ENCODE data around the gene ENAM.

Gene ENAM, protein sequence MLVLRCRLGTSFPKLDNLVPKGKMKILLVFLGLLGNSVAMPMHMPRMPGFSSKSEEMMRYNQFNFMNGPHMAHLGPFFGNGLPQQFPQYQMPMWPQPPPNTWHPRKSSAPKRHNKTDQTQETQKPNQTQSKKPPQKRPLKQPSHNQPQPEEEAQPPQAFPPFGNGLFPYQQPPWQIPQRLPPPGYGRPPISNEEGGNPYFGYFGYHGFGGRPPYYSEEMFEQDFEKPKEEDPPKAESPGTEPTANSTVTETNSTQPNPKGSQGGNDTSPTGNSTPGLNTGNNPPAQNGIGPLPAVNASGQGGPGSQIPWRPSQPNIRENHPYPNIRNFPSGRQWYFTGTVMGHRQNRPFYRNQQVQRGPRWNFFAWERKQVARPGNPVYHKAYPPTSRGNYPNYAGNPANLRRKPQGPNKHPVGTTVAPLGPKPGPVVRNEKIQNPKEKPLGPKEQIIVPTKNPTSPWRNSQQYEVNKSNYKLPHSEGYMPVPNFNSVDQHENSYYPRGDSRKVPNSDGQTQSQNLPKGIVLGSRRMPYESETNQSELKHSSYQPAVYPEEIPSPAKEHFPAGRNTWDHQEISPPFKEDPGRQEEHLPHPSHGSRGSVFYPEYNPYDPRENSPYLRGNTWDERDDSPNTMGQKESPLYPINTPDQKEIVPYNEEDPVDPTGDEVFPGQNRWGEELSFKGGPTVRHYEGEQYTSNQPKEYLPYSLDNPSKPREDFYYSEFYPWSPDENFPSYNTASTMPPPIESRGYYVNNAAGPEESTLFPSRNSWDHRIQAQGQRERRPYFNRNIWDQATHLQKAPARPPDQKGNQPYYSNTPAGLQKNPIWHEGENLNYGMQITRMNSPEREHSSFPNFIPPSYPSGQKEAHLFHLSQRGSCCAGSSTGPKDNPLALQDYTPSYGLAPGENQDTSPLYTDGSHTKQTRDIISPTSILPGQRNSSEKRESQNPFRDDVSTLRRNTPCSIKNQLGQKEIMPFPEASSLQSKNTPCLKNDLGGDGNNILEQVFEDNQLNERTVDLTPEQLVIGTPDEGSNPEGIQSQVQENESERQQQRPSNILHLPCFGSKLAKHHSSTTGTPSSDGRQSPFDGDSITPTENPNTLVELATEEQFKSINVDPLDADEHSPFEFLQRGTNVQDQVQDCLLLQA

DNA sequence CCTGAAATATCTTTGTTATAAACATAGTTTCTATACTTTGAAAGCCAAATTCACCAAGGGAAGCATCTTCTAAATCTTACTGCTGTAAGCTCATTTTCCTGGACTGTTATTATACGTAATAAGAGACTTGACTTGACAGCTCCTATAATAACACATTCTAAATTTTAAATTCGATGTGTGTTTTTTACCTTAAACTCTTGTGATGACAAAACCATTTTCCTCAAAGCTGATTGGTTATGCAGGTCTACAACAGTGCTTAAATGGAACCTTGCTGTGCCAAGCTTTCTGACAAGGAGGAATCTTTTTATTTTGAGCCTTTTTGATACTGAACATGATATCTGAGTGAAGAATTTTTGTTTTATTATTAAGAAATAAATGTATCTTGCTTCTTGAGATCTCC is at the start of gene ENAM:
Gene ENAM, plus strand, starts transcription at position 301 of the 400 bp plus-strand sequence. CDS start 757 bp downstream, outside the sequence.
- in situ Hi-C loops (cut with MboI; ENCODE audit: low sequenced_read_pairs) = loop anchor here (25.0 kb wide), 1 partner anchor 1084 kb away; no protein-coding TSS in a partner anchor

- in situ Hi-C loops (cut with MboI; ENCODE audit: low sequenced_read_pairs) = no loop called here
Measured at GRCh38 chr4:70581980-70582379, 46.6 kb upstream of the ENAM start.

GRCh38 chr4:70583952-70584834 is 44.4 kb upstream of the ENAM start:
- in situ Hi-C loops (cut with MboI; ENCODE audit: low sequenced_read_pairs) = no loop called here

GRCh38 chr4:70586841-70587240 is 41.7 kb upstream of the ENAM start:
- in situ Hi-C loops (cut with MboI; ENCODE audit: low sequenced_read_pairs) = no loop called here

- in situ Hi-C loops (cut with MboI; ENCODE audit: low sequenced_read_pairs) = no loop called here
Measured at GRCh38 chr4:70589785-70590184, 38.8 kb upstream of the ENAM start.

DNA sequence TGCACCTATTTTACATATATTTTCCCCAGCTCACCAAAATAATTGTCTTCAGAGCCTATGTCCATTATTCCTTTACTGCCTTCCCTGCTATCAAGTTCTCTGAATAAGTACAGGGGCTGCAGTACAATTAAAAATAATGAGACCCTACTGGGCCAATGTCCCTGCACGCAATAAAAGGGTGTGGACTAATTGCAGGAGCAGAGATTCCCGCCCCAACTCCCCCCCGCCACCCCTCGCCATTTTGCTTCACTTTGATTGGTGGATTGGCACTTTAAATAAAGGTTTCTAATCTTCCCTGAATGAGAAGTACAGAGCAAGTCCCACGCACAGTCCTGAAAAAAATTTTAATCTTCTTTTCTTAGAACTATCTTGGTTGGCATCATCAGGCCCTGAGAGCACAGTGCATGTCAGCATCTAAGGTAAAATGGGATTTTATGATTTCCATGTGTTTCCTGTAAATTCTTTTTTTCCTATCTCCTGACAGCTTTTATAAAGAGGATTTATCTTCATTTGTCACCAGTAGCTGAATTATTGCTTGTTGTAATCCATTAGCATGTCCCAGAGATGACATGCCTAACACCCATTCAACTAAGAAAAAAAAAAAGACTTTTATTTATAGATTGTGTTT is 36.5 kb upstream of the ENAM start, which contains the start of gene AMBN:
Gene AMBN, plus strand, starts transcription at position 302 of the 628 bp plus-strand sequence. Its CDS starts 103 bp downstream, at position 405.
- in situ Hi-C loops (cut with MboI; ENCODE audit: low sequenced_read_pairs) = no loop called here

DNA sequence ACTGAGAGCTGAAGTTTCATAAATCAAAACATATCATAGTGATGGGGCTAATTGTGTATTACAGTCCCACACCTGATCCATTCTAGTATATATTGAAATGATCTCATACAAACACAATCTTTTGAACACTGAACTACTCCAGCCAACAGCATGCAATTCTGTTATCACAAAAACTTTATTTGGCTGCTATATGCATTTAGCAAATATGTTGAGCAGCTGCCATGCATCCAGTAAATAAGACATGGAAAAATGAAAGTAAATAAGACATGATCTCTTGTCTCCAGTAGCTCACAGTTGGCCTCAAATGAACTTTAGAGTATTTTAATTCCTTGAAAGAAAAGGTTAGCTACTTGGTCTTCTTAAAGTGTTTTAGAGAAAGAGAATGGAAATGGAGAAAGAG is 34.3 kb upstream of the ENAM start:
- in situ Hi-C loops (cut with MboI; ENCODE audit: low sequenced_read_pairs) = no loop called here

DNA sequence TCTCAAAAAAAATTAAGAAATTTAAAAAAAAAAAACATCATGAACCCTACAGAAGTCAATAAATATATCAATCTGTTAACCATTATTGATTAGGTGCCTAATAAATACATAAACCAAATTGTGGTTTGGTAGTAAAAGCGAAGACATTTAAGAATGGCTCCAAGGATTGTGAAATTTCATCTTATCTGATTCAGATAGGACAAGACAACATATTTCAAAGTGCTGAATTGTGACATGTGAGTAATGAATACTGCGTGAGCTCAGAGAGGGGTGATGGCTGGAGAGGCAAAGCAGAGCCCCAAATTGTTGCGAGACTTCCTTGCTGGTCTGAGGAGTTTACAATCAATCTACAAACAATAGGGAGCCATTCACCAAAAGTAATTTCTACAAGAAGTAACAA is 28.2 kb upstream of the ENAM start:
- in situ Hi-C loops (cut with MboI; ENCODE audit: low sequenced_read_pairs) = no loop called here

DNA sequence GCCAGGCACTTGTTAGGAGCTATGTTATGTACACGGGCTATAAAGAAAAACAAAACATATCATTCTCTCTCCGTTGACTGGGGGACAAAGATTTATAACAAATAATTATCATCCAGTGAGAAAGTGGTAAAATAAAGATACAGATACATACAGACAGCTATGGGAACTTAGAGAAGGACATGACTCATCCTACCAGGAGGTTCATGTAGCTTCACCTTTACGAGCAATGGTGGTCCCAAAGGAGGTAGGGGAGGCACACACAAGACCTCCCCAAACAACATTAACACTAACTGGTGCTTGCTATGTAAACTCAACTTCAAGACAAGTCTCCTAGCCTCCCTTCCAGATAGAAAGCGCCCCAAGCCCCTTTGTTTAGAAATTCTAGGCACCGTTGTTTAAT is 27.6 kb upstream of the ENAM start:
- in situ Hi-C loops (cut with MboI; ENCODE audit: low sequenced_read_pairs) = no loop called here

- in situ Hi-C loops (cut with MboI; ENCODE audit: low sequenced_read_pairs) = no loop called here
Measured at GRCh38 chr4:70601422-70602039, 27.0 kb upstream of the ENAM start.

- in situ Hi-C loops (cut with MboI; ENCODE audit: low sequenced_read_pairs) = no loop called here
Measured at GRCh38 chr4:70603856-70604255, 24.7 kb upstream of the ENAM start.

GRCh38 chr4:70606459-70606858 is 22.1 kb upstream of the ENAM start:
- in situ Hi-C loops (cut with MboI; ENCODE audit: low sequenced_read_pairs) = no loop called here

GRCh38 chr4:70607334-70607853 is 21.1 kb upstream of the ENAM start:
- in situ Hi-C loops (cut with MboI; ENCODE audit: low sequenced_read_pairs) = no loop called here

DNA sequence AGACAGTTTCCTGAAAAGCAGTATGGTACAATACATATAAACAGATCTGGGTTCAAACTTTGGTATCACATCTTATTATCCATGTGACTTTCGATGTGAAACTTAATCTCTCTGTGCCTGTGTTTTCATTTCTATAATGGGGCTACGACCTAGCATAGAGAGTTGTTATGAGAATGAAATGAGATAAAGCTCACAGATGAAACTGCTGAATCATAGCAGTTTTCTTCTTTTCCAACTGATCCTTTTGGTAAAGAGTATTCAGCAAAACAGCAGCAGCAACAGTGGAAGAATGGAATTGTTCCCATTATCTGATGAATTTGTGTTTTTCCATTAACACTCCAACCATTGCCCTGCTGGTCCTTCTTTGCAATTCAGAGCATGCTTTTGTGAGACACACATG is 20.2 kb upstream of the ENAM start:
- in situ Hi-C loops (cut with MboI; ENCODE audit: low sequenced_read_pairs) = no loop called here

GRCh38 chr4:70613306-70614183 is 15.0 kb upstream of the ENAM start:
- in situ Hi-C loops (cut with MboI; ENCODE audit: low sequenced_read_pairs) = no loop called here

GRCh38 chr4:70614184-70614555 is 14.4 kb upstream of the ENAM start:
- in situ Hi-C loops (cut with MboI; ENCODE audit: low sequenced_read_pairs) = no loop called here

- in situ Hi-C loops (cut with MboI; ENCODE audit: low sequenced_read_pairs) = no loop called here
Measured at GRCh38 chr4:70619288-70619687, 9.3 kb upstream of the ENAM start.

DNA sequence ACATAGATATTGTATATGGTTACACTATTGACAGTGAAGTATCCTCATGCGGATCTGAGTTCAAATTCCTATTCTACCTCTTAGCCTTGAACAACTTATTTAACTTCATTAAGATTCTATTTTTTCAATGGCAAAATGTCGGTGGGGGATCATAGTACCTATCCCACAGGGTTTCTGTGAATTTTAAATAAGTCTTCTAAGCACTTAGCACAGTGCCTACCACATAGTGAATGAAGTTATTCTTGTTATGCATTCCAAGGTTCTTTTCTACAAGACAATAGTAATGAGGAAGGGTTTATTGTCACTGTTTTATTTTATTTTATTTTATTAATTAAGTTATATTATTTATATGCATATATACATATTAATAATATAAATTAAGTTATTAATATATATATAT is 8.8 kb upstream of the ENAM start:
- in situ Hi-C loops (cut with MboI; ENCODE audit: low sequenced_read_pairs) = no loop called here

Data from HL-60/S4 treated with retinoic acid at 250 ng/mL for 4 days and 3 days (cell line).